AG09319 (cell line): ENCODE measurements around the gene FAM163A.

Source experiments
- DNase-seq: peaks from one replicate; pipeline ENCODE4 v3.0.0-alpha.2; 2010; ENCODE audit warnings: low read depth; ENCODE audit errors: extremely low read depth
- TF ChIP-seq, protein P1 (sequence below): IDR thresholded peaks from 2 replicates; pipeline ENCODE4 v1.5.1; 2011; ENCODE audit warnings: low read depth, mild to moderate bottlenecking, inconsistent platforms, low read length, moderate library complexity

Gene FAM163A

DNA sequence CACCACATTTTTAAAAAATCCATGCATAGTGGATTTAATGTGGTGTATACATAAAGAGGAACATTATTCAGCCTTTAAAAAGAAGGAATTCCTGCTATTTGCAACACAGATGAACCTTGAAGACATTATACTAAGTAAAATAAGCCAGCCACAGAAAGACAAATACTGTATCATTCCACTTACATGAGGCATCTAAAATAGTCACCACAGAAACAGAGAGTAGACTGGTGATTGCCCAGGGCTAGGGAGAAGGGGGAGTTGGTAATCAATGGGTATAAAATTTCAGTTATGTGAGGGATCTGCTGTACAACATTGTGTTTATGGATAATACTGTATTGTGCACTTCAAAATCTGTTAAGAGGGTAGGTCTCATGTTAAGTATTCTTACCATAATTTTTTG, 10.0 kb downstream of the FAM163A start:
- TF ChIP-seq, protein P1, sequence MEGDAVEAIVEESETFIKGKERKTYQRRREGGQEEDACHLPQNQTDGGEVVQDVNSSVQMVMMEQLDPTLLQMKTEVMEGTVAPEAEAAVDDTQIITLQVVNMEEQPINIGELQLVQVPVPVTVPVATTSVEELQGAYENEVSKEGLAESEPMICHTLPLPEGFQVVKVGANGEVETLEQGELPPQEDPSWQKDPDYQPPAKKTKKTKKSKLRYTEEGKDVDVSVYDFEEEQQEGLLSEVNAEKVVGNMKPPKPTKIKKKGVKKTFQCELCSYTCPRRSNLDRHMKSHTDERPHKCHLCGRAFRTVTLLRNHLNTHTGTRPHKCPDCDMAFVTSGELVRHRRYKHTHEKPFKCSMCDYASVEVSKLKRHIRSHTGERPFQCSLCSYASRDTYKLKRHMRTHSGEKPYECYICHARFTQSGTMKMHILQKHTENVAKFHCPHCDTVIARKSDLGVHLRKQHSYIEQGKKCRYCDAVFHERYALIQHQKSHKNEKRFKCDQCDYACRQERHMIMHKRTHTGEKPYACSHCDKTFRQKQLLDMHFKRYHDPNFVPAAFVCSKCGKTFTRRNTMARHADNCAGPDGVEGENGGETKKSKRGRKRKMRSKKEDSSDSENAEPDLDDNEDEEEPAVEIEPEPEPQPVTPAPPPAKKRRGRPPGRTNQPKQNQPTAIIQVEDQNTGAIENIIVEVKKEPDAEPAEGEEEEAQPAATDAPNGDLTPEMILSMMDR: no peak
- no peak for DNase-seq

DNA sequence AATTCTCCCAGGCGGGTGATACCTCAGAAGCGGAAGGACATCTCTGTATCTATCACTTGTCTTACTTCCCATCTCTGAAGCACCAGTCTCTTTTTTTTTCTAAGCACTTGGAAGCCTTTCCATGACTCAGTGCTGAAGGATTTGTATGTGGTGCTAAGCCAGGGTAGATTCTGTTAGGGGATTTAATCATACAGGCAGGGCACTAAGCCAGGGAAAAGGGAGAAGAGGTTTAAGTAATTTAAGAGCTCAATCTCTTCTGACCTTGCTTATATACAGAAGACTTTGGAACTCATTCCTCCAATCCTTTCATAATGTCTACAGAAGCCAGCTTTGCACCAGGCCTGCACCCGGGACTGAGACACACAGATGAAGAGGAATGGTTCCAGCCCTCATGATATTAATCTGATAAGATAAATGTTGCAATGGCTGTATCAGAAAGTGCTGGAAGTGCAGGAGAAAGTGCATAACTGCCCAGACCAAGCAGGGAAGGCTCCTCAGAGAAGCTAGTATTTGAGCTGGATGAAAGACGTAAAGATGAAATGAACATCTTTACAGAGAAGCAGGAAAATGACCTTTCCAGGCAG, 11.0 kb downstream of the FAM163A start:
- TF ChIP-seq, protein P1: no peak
- DNase-seq: peak; percentile 18

DNA sequence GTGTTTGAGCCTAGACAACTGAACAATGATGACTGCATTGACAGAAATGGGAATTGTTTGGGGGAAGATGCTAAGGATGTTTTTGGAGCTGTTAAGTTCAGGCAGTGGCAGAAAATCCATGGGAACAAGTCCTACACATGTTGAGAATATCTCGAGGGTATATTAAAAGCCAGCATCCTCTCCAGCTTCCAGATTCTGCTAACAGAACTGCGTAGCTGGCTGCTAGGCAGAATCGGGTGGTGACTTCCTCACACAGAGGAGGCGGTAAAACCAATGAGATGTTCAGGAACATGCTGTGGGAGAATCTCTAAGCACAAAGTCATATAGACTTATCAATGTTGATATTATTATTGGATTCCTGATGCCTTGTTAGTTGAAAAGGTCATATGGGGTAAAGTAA, 14.8 kb downstream of the FAM163A start:
- no peak for DNase-seq
- TF ChIP-seq, protein P1: no peak

DNA sequence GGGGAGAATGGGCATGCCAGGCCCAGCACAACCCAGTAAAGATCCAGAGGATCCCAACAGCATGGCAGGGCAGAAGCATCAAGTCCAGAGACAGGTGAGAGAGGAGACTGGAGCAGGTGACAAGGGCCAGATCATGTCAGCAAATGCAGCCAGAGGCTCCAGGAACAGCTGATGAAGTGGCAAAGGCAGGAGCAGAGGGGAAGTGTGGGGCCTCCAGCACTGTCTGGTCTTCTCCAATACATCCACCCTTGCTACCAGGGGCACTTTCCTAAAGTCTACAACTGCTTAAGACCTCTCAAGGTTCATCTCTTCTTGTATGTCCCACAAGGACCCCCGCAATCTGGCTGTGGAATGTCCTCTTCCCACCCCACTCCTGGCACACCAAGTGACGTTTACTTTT, 17.4 kb downstream of the FAM163A start:
- no peak for DNase-seq
- TF ChIP-seq, protein P1: no peak

DNA sequence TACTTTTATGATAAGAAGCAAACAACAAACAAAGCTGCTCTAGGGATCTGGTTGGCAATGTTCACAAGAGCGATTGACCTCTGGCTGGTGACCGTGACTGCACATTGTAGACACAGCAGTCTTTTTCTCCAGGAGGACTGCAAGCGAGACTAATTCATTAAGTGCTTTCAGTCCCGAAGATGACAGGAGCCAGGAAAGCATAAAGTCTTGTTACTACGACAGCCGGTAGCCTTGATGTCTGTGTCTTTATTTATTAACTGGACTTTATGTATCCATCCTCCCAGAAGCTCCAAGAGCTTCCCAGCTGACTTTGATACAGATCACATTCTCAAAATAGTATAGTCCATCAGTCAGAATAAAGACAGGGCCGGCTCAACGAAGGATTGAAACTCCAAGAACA, 18.2 kb downstream of the FAM163A start:
- DNase-seq: no peak
- TF ChIP-seq, protein P1: no peak

DNA sequence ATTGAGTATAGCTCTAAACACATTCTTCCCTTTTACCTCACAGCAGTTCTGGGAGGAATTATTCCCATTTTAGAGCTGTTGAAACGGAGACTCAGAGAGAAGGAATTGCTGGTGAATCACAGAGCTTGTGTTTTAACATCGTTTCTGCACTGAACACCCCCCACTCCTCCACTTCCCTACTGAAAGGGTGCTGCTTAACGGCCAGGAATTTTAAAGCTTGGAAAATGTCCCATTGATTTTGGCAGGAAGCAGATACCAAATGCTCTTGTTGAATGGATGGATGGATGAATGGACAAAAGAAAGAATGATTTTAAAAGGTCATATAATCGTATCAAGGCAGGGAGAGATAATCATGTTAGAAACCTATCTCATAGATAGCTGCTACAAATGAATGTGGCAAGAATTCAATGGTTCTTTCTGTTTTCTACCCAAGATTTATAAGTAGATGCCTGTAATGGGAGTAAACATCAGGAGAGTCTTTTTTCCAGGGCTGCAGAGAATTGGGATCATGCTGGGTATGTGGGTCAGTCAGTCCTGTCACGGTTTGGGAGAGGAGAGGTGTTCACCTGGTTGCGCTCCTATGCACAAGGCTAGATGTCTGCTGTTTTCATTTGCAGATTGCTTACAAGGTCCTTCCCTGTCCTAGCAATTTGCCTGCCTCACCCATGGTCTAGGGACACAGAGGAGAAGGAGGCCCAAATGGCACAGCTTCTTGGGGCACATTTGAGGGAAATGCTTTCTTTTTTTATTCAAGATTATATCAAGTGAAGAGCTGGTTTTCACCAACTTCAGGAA, 19.0 kb downstream of the FAM163A start:
- no peak for DNase-seq
- TF ChIP-seq, protein P1: no peak

DNA sequence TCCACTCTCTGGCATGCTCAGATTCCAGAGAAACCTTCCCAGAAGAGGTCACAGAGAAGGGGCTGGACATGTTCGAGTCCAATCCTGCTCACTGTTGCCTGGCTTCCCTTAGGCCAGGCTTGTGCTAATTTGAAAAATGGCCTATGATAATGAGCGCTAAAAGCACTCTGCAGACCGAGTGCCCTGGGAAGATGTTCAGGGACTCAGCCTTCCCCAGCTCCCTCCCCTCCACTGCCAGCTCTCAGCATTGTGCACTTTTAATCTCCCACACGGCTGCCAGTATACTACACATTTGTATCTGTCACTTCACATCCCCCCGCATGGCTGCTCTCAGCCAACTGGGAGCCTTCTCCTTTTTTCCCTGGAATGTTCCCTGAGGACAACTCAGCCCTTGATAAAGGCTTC, 24.1 kb downstream of the FAM163A start:
- DNase-seq: no peak
- TF ChIP-seq, protein P1: no peak
